ENCODE data around the gene IGSF10.
"Not testable (repeated sequence)": the region's sequence is repeated elsewhere in the genome, so short reads cannot be mapped to it uniquely, and the experiment has no call there.

The IGSF10 gene

DNA sequence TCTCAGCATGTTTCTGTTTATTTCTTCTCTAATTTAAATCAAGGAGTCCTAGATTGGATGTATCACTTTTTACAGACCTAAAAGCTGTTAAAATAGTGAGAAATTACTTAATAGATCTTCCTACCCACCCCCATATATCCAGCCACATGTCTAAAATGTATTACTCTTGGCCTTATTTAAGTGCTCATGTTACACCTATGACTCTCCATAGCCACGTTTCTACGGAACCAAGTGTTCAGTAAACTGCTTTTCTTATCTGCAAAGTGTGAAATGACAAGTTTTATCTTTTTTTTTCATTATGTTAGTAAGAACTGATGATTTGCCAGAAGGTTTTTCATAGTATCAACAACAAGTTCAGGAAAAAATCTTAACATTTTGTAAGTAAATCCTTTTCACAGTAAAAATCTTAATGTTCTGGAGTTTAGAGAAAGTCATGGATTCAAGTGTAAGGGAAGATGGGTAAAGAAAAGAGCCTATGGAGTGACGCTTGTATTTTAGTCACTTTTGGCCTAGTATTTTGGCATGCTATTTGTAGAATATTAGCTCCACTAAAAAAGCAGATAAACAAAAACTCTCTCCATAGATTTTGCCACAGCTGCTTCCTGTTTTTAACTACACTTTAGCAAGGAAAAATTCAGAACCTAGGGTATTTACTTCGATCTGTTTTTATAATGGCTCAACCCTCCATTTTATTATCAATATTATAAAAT is 41.2 kb upstream of the IGSF10 start:
- ChIA-PET POLR2A (no interaction called here), CTCF (interaction anchor here (0.7 kb wide), 1 partner anchor 72 kb away, joined by 3 read pairs; no protein-coding TSS in a partner anchor)
- no peak for TF ChIP-seq CTBP1 (IDR thresholded peaks at IDR 0.05; ENCODE audit: borderline replicate concordance)
- TF ChIP-seq, protein P1, sequence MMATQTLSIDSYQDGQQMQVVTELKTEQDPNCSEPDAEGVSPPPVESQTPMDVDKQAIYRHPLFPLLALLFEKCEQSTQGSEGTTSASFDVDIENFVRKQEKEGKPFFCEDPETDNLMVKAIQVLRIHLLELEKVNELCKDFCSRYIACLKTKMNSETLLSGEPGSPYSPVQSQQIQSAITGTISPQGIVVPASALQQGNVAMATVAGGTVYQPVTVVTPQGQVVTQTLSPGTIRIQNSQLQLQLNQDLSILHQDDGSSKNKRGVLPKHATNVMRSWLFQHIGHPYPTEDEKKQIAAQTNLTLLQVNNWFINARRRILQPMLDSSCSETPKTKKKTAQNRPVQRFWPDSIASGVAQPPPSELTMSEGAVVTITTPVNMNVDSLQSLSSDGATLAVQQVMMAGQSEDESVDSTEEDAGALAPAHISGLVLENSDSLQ (IDR thresholded peaks at IDR 0.05) = no peak
- no peak for TF ChIP-seq SUZ12 (IDR thresholded peaks at IDR 0.05)
- TF ChIP-seq ELF4 (IDR thresholded peaks at IDR 0.05) = no peak
- no peak for TF ChIP-seq TARDBP (IDR thresholded peaks at IDR 0.05)
- no peak for TF ChIP-seq FOXA1 (IDR thresholded peaks at IDR 0.05)
- no peak for TF ChIP-seq FOXK2 (IDR thresholded peaks at IDR 0.05)
- no peak for TF ChIP-seq HDGF (IDR thresholded peaks at IDR 0.05; ENCODE audit: borderline replicate concordance)
- TF ChIP-seq SP1 (IDR thresholded peaks at IDR 0.05) = no peak
- no peak for TF ChIP-seq LEF1 (IDR thresholded peaks at IDR 0.05; ENCODE audit: borderline replicate concordance)
- TF ChIP-seq FOXM1 (IDR thresholded peaks at IDR 0.05; ENCODE audit: borderline replicate concordance) = no peak
- no peak for TF ChIP-seq L3MBTL2 (conservative IDR thresholded peaks at IDR 0.05)
- TF ChIP-seq ARNT (IDR thresholded peaks at IDR 0.05) = no peak
- no peak for TF ChIP-seq BHLHE40 (IDR thresholded peaks at IDR 0.05; ENCODE audit: borderline replicate concordance)
- no peak for DNase-seq (ENCODE audit: extremely low spot score)

DNA sequence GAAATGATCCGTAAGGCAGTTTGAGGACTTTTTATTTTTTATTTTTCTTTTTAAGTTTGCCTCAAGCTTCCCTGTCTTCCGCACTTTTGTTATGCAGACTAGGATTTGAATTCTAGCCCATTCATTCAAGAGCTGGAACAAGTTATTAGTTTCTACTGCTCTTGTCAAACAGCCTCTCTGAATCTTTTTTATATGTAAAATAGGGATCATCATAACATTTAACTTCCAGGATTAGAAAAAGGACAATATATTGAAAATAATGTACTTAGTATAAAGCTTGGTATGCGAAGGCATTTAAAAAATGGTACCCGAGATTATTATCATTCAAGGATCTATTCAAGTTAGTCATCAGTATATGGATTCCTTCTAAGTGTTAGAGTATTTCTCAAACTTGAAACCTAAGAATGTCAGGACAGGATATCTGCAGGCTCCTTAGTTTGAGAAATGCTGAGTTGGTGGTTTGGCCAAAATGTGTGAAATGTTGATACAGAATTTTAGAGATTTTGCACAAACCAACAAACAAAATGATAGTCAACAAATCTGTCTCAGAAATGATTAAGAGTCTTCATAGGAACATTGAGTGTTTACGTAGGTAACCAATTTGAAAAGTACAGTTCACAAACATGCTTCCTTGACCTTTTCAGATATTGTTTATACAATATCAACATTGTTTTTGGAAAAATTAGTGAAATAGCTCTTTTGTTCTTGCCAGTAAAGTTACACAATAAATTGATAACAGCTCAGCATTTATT is 40.5 kb upstream of the IGSF10 start:
- CTCF ChIA-PET = interaction anchor here (0.7 kb wide), 1 partner anchor 72 kb away, joined by 3 read pairs; no protein-coding TSS in a partner anchor
- TF ChIP-seq FOXM1 (IDR thresholded peaks at IDR 0.05; ENCODE audit: borderline replicate concordance) = no peak
- TF ChIP-seq FOXA1 (IDR thresholded peaks at IDR 0.05) = no peak
- no peak for TF ChIP-seq TARDBP (IDR thresholded peaks at IDR 0.05)
- TF ChIP-seq, protein P1 (IDR thresholded peaks at IDR 0.05) = no peak
- no peak for TF ChIP-seq HDGF (IDR thresholded peaks at IDR 0.05; ENCODE audit: borderline replicate concordance)
- TF ChIP-seq ZNF384 (IDR thresholded peaks at IDR 0.05) = no peak
- TF ChIP-seq LEF1 (IDR thresholded peaks at IDR 0.05; ENCODE audit: borderline replicate concordance) = no peak
- TF ChIP-seq BHLHE40 (IDR thresholded peaks at IDR 0.05; ENCODE audit: borderline replicate concordance) = no peak
- no peak for TF ChIP-seq ARNT (IDR thresholded peaks at IDR 0.05)
- no peak for TF ChIP-seq ELF4 (IDR thresholded peaks at IDR 0.05)
- no peak for TF ChIP-seq L3MBTL2 (conservative IDR thresholded peaks at IDR 0.05)
- no peak for TF ChIP-seq SP1 (IDR thresholded peaks at IDR 0.05)
- no peak for TF ChIP-seq FOXK2 (IDR thresholded peaks at IDR 0.05)
- TF ChIP-seq SUZ12 (IDR thresholded peaks at IDR 0.05) = no peak
- TF ChIP-seq NFRKB (IDR thresholded peaks at IDR 0.05) = no peak
- TF ChIP-seq CTBP1 (IDR thresholded peaks at IDR 0.05; ENCODE audit: borderline replicate concordance) = no peak
- POLR2A ChIA-PET = no interaction called here
- DNase-seq (ENCODE audit: extremely low spot score) = no peak

DNA sequence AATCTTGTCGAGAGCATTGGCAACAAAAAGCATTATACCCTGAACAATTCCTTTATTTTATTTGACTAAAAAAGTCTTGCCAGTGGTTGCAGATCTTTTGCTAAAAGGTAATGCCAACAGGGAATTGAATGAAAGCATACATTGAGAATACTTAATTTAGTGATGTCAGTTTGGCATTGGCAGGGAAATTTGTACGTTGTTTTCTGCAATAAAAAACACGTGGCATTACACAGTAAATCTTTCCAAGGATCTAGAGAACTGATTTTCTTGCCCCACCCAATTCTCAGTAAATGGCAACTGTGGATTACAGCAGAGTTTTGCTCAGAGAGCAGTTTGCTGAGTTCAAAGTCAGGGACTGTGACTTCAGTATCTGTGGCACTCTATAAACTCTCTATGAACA is 38.3 kb upstream of the IGSF10 start:
- ChIA-PET POLR2A (no interaction called here), CTCF (no interaction called here)
- no peak for DNase-seq (ENCODE audit: extremely low spot score)
- no peak for TF ChIP-seq FOXK2 (IDR thresholded peaks at IDR 0.05)
- no peak for TF ChIP-seq CTBP1 (IDR thresholded peaks at IDR 0.05; ENCODE audit: borderline replicate concordance)
- no peak for TF ChIP-seq LEF1 (IDR thresholded peaks at IDR 0.05; ENCODE audit: borderline replicate concordance)
- TF ChIP-seq ZNF384 (IDR thresholded peaks at IDR 0.05) = no peak
- TF ChIP-seq, protein P1 (IDR thresholded peaks at IDR 0.05) = no peak
- no peak for TF ChIP-seq L3MBTL2 (conservative IDR thresholded peaks at IDR 0.05)
- TF ChIP-seq FOXM1 (IDR thresholded peaks at IDR 0.05; ENCODE audit: borderline replicate concordance) = no peak
- TF ChIP-seq FOXA1 (IDR thresholded peaks at IDR 0.05) = no peak
- no peak for TF ChIP-seq BHLHE40 (IDR thresholded peaks at IDR 0.05; ENCODE audit: borderline replicate concordance)
- no peak for TF ChIP-seq SP1 (IDR thresholded peaks at IDR 0.05)
- no peak for TF ChIP-seq ARNT (IDR thresholded peaks at IDR 0.05)
- no peak for TF ChIP-seq NFRKB (IDR thresholded peaks at IDR 0.05)
- TF ChIP-seq TARDBP (IDR thresholded peaks at IDR 0.05) = no peak
- TF ChIP-seq HDGF (IDR thresholded peaks at IDR 0.05; ENCODE audit: borderline replicate concordance) = no peak

DNA sequence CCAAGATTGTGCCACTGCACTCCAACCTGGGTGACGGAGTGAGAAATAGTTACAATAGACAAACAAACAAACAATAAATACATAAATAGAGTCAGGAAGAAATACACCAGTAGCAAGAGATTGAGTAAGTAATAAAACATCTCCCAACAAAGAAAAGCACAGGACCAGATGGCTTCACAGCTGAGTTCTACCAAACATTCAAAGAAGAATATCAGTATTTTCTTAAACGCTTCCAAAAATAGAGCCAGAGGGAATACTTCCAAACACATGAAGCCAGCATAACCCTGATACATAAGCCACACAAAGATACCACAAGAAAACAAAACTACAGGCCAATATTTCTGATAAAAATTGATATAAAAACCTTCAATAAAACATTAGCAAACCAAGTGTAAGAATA is 30.7 kb upstream of the IGSF10 start:
- POLR2A ChIA-PET = no interaction called here

DNA sequence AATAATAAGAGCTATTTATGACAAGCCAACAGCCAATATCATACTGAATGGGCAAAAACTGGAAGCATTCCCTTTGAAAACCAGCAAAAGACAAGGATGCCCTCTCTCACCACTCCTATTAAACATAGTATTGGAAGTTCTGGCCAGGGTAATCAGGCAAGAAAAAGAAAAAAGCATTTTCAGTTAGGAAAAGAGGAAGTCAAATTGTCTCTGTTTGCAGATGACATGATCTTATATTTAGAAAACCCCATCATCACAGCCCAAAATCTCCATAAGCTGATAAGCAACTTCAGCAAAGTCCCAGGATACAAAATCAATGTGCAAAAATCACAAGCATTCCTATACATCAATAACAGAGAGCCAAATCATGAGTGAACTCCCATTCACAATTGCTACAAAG is 27.0 kb upstream of the IGSF10 start:
- POLR2A ChIA-PET; DNase-seq (ENCODE audit: extremely low spot score); CTCF ChIA-PET: not testable (repeated sequence)

More for the DNA sequence above, 30.7 kb upstream of the IGSF10 start:
- no peak for TF ChIP-seq CTBP1 (IDR thresholded peaks at IDR 0.05; ENCODE audit: borderline replicate concordance)
- TF ChIP-seq, protein P1 (IDR thresholded peaks at IDR 0.05) = no peak
- no peak for TF ChIP-seq L3MBTL2 (conservative IDR thresholded peaks at IDR 0.05)
- TF ChIP-seq TARDBP (IDR thresholded peaks at IDR 0.05) = no peak
- TF ChIP-seq SP1 (IDR thresholded peaks at IDR 0.05) = no peak
- no peak for TF ChIP-seq LEF1 (IDR thresholded peaks at IDR 0.05; ENCODE audit: borderline replicate concordance)
- TF ChIP-seq ELF4 (IDR thresholded peaks at IDR 0.05) = no peak
- TF ChIP-seq FOXK2 (IDR thresholded peaks at IDR 0.05) = no peak
- CTCF ChIA-PET = no interaction called here
- DNase-seq (ENCODE audit: extremely low spot score) = no peak

All from HEK293T (cell line).